Uterus (tissue), 4 donors: Measurements from ENCODE around the gene FPGS. TPM values are rescaled to one million over a fixed set of nuclear protein-coding genes. Genes with fewer than 3 reads are reported as not detected.

Experiments used
- DNase-seq, 2 donors: peaks; one replicate each; pipeline ENCODE4 v3.0.0-alpha.2; 2019 to 2020
- H3K27ac ChIP-seq, 2 donors: fragments of 200-600 bp; sonication (generic); 1 replicate in 1 of 2; 2 replicates in 1 of 2; pipeline ENCODE4 v1.5.1; 2016 to 2018
- H3K27me3 ChIP-seq, 2 donors: fragments of 200-600 bp; sonication (generic); one replicate each; pipeline ENCODE4 v1.5.1; 2018 to 2019; ENCODE audit warnings: control low read depth in 1 of 2
- H3K36me3 ChIP-seq, 2 donors: fragments of 200-600 bp; sonication (generic); one replicate each; pipeline ENCODE4 v1.5.1; 2019; ENCODE audit warnings: control low read depth in 1 of 2
- H3K4me1 ChIP-seq, 2 donors: fragments of 200-600 bp; sonication (generic); one replicate each; pipeline ENCODE4 v1.5.1; 2018 to 2019; ENCODE audit warnings: control low read depth in 1 of 2
- H3K4me3 ChIP-seq, 2 donors: fragments of 200-600 bp; sonication (generic); 1 replicate in 1 of 2; 2 replicates in 1 of 2; pipeline ENCODE4 v1.5.1; 2018 to 2019; ENCODE audit warnings: mild to moderate bottlenecking in 1 of 2
- H3K9me3 ChIP-seq, 2 donors: fragments of 200-600 bp; sonication (generic); one replicate each; pipeline ENCODE4 v1.5.1; 2019; ENCODE audit warnings: control low read depth in 1 of 2
- POLR2A ChIP-seq, 2 donors: fragments of 450-650 bp; IDR thresholded peaks; one replicate each; pipeline ENCODE4 v1.6.1; 2016; ENCODE audit warnings: antibody characterized with exemption in 2 of 2, mild to moderate bottlenecking in 1 of 2, moderate library complexity in 1 of 2
- intact Hi-C: fragments of 100-400 bp; cut with DNase I; formaldehyde crosslinking; loops from one replicate; pipeline ENCODE4 v1.15.1; 2023; ENCODE audit warnings: low total_unique reads
- total RNA-seq, 4 donors: library from RNA; depleted of rRNA in 3 of 4; stranded (reverse); fragments of >200 nt in 3 of 4; gene quantifications; one replicate each; pipeline versions ENCODE4 v1.1.0 to v1.2.4, GENCODE V29; 2014 to 2023
- TF ChIP-seq, protein P1 (sequence below), 4 experiments: fragments of 200-600 bp in 2 of 4; fragments of 450-650 bp in 2 of 4; sonication (generic) in 2 of 4; IDR thresholded peaks; one replicate each; pipeline ENCODE4 v1.5.1; 2016 to 2019; ENCODE audit warnings: antibody characterized with exemption in 4 of 4, mild to moderate bottlenecking in 2 of 4, moderate library complexity in 1 of 4
- donor health status: DM: yes; HTN: yes; CAD: no.

FPGS gene
- total RNA-seq, 4 donors from 2014 or later: 11.5 to 128 (median 46.6) TPM

DNA sequence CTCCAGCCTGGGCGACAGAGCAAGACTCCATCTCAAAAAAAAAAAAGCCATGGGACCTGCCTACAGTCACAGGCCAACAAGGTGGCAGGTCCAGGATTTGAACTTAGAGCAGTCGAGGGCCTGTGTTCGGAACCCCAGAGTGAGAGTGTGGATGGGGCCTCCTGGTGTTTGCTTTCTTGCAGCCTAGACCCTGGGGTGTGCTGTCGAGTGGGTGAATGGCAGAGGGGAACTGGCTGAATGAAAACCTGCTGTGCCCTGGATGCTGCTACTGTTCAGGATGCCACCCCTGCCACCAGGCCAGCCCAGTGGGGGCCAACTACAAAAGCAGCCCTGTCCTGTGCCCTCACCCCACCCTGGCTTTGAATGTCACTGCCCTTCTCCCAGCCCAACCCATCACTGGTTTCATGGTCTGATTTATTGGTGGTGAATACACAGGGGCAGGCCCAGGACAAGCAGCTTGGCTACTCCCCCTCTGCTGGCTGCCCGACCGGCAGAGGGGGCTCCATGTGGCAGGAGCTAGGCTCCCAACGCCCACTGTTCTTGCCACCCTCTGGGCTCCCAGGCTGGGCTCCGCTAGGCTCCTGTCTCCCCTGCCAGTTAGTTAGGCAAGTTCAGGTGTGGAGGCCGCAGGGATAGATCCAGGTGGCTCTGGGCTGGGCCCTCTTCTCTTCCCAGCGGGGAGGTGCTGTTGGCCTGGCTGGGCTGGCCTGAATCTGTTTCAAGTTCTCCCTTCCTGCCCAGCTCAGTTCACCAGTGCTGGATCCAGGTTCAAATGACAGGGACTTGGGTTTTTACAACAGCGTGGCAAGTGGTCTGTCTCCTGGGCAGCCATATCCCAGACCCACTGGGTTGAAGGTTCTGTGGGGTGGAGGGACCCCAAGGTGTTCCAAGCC, 12.2 kb downstream of the FPGS start:
- Histone ChIP-seq H3K4me3 (no peak overlapping the region), H3K36me3 (no peaks in the 10 kb centered on the region), H3K4me1 (no peaks in the 10 kb centered on the region), H3K27ac (no peak overlapping the region), H3K27me3 (no peaks in the 10 kb centered on the region), H3K9me3 (no peaks in the 10 kb centered on the region)
- DNase-seq: no peak
- TF ChIP-seq, protein P1, sequence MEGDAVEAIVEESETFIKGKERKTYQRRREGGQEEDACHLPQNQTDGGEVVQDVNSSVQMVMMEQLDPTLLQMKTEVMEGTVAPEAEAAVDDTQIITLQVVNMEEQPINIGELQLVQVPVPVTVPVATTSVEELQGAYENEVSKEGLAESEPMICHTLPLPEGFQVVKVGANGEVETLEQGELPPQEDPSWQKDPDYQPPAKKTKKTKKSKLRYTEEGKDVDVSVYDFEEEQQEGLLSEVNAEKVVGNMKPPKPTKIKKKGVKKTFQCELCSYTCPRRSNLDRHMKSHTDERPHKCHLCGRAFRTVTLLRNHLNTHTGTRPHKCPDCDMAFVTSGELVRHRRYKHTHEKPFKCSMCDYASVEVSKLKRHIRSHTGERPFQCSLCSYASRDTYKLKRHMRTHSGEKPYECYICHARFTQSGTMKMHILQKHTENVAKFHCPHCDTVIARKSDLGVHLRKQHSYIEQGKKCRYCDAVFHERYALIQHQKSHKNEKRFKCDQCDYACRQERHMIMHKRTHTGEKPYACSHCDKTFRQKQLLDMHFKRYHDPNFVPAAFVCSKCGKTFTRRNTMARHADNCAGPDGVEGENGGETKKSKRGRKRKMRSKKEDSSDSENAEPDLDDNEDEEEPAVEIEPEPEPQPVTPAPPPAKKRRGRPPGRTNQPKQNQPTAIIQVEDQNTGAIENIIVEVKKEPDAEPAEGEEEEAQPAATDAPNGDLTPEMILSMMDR (IDR thresholded peaks at IDR 0.05): no peak
- no peak for TF ChIP-seq POLR2A (IDR thresholded peaks at IDR 0.05)
- intact Hi-C loops: no loop called here

DNA sequence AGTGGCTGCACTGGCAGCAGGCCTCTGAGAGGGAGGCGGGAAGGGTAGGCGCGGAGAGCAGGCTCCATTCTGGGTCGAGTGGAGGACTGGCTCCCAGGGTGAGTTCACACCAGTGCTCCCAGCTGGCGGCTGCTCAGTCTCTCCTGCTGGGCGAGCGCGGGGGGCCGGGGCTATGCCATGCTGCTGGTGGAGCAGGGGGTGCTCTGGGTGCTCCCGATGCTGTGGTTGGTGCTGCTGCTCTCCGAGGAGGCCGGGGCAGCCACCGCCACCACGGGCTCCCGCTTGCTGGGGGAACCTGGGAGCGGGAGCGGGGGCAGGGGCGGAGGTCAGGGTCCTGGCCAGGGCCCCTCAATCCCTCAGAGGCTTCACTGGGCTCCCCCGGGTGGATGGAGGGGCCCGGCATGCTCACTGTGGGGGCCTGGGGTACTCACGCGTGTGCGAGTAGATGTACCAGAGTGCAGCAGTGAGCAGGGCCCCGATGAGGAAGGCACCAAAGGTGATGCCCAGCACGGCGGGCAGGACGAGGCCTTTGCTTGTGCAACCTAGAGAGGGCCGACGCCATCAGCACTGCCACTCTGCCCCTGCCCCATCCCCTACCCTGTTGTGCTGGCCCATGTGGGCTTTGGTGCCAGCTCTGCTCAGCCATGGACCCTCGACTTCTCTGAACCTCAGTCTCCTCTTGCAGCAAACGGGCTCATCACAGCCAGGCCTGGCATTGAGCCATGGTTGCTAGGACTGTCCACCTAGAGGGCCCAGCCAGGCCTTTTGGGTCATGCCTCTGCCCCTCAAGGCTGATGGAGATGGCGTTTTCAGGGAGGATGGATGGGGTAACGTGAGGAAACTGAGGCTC, 13.1 kb downstream of the FPGS start:
- no peak overlapping the region for H3K27ac ChIP-seq
- no peaks in the 10 kb centered on the region for H3K9me3 ChIP-seq
- H3K36me3 ChIP-seq: no peaks in the 10 kb centered on the region

DNA sequence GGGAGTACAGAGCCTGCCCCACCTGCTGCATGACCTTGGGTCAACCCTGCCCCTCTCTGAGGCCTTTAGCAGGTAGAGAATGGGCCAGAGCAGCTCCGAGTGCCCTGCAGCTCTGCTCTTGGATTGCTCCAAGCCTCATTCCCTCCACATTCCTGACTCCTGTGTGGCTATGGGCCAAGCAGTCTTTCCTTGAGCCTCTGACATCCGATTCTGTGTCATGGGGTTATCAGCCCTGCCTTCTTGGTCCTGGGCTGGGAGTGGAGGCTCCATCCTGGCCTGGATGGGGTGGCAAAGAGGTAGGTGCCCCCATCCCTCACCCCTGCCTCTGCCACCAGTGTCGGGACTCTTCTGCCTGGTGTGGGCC, 13.7 kb downstream of the FPGS start:
- Histone ChIP-seq H3K27ac (no peak overlapping the region), H3K4me1 (no peaks in the 10 kb centered on the region), H3K27me3 (no peaks in the 10 kb centered on the region), H3K9me3 (no peaks in the 10 kb centered on the region), H3K36me3 (no peaks in the 10 kb centered on the region), H3K4me3 (no peak overlapping the region)
- intact Hi-C loops: no loop called here
- TF ChIP-seq, protein P1 (IDR thresholded peaks at IDR 0.05): no peak
- TF ChIP-seq POLR2A (IDR thresholded peaks at IDR 0.05): no peak
- DNase-seq: no peak

More for the DNA sequence above, 13.1 kb downstream of the FPGS start:
- Histone ChIP-seq H3K27me3 (no peaks in the 10 kb centered on the region), H3K4me1 (no peaks in the 10 kb centered on the region), H3K4me3 (no peak overlapping the region)
- DNase-seq: no peak
- TF ChIP-seq, protein P1 (IDR thresholded peaks at IDR 0.05): no peak
- TF ChIP-seq POLR2A (IDR thresholded peaks at IDR 0.05): no peak
- intact Hi-C loops: no loop called here

DNA sequence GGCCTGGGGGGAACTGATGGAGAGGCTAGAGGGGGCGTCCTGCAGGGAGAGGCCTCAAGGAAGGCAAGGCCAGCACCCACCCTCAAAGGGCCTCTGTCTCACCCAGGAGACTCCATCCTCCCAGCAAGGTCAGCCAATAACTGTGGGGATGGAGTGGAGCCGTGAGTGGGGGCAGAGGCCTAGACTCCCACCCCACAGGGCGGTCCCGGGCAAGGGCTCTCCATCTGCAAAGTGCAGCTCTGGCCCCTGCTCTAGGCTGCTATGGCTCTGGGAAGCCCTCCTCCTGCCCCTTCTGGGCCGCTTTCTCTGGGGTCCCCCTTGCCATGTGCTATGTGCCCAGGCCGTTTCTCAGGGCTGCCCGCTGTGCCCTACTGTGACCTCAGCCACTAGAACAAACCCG, 14.0 kb downstream of the FPGS start:
- Histone ChIP-seq H3K27me3 (no peaks in the 10 kb centered on the region), H3K4me1 (no peaks in the 10 kb centered on the region), H3K27ac (no peak overlapping the region), H3K9me3 (no peaks in the 10 kb centered on the region), H3K4me3 (no peak overlapping the region), H3K36me3 (no peaks in the 10 kb centered on the region)
- no peak for TF ChIP-seq POLR2A (IDR thresholded peaks at IDR 0.05)
- TF ChIP-seq, protein P1 (IDR thresholded peaks at IDR 0.05): no peak
- DNase-seq: no peak
- intact Hi-C loops: no loop called here
